Fibroblast of lung (primary cell): ENCODE data around the gene SLC8A3.

ENCODE experiments used
- EZH2 ChIP-seq: IDR thresholded peaks from 2 replicates; pipeline ENCODE4 v1.5.1; 2012; ENCODE audit warnings: low read length, control low read depth, mild to moderate bottlenecking; ENCODE audit errors: missing control alignments
- TF ChIP-seq, protein P1 (sequence below), 2 donors: IDR thresholded peaks in 1 of 2; conservative IDR thresholded peaks in 1 of 2; 1 replicate in 1 of 2; 2 replicates in 1 of 2; pipeline ENCODE4 v1.5.1; 2011 to 2012; ENCODE audit warnings: low read length in 2 of 2, control low read depth in 1 of 2, inconsistent platforms in 1 of 2, low read depth in 1 of 2, mild to moderate bottlenecking in 1 of 2

DNA sequence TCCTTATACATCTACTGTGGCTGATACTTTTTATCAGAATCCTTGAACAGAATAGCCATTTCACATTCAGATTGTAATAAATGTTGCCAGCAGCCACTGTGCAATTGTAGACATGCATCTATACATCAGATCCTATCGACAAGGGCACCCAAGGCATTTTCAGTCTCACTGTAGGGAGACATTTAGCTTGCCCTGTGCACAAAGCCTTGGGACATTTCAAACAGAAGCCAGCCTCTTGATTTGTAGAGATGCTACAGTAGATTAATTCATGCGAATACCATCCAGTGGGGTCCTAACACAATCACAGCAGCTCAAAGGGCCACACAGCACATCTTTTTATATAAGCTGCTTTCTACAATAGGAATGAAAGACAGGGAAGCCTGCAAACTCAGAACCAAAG, 81.4 kb downstream of the SLC8A3 start:
- TF ChIP-seq, protein P1, sequence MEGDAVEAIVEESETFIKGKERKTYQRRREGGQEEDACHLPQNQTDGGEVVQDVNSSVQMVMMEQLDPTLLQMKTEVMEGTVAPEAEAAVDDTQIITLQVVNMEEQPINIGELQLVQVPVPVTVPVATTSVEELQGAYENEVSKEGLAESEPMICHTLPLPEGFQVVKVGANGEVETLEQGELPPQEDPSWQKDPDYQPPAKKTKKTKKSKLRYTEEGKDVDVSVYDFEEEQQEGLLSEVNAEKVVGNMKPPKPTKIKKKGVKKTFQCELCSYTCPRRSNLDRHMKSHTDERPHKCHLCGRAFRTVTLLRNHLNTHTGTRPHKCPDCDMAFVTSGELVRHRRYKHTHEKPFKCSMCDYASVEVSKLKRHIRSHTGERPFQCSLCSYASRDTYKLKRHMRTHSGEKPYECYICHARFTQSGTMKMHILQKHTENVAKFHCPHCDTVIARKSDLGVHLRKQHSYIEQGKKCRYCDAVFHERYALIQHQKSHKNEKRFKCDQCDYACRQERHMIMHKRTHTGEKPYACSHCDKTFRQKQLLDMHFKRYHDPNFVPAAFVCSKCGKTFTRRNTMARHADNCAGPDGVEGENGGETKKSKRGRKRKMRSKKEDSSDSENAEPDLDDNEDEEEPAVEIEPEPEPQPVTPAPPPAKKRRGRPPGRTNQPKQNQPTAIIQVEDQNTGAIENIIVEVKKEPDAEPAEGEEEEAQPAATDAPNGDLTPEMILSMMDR (conservative IDR thresholded peaks at IDR 0.05 in 1 of 2, IDR thresholded peaks at IDR 0.05 in 1 of 2; ENCODE audit: low read depth in 1 of 2, low read length in 2 of 2): no peak
- TF ChIP-seq EZH2: no peak
